Activated naive CD4-positive, alpha-beta T cell treated with anti-CD3 and anti-CD28 coated beads, Interleukin-2, amount 50 U/mL, for 72 hours (primary cell): ENCODE measurements around the gene FAF1. TPM values are rescaled to one million over a fixed set of nuclear protein-coding genes. Genes with fewer than 3 reads are reported as not detected.
"Not testable (repeated sequence)": the region's sequence is repeated elsewhere in the genome, so short reads cannot be mapped to it uniquely, and the experiment has no call there.

ENCODE experiments used
- ATAC-seq, 2 donors: fragments of 150-1000 bp; cut with Tn5 transposase; 2 replicates each; pipeline ENCODE4 v1.10.0; 2021; ENCODE audit warnings: mild to moderate bottlenecking in 2 of 2, moderate library complexity in 2 of 2
- DNase-seq, 2 donors: peaks; one replicate each; pipeline ENCODE4 v3.0.0; 2021 to 2022; ENCODE audit warnings: low spot score in 2 of 2
- H3K27ac Mint-ChIP-seq, 2 donors: one replicate each; pipeline ENCODE4 v1.8.0; 2022; ENCODE audit warnings: mild to moderate bottlenecking in 2 of 2, mixed read lengths in 2 of 2
- H3K36me3 Mint-ChIP-seq, 2 donors: one replicate each; pipeline ENCODE4 v1.8.0; 2022; ENCODE audit warnings: mixed read lengths in 2 of 2
- H3K9me3 Mint-ChIP-seq, 2 donors: one replicate each; pipeline ENCODE4 v1.8.0; 2022; ENCODE audit warnings: mixed read lengths in 2 of 2
- total RNA-seq, 2 donors: library from RNA; stranded (reverse); gene quantifications; one replicate each; pipeline ENCODE4 v1.2.3, GENCODE V29; 2022

Gene FAF1
- total RNA-seq, 2 donors from 2014 or later, result 58.1 to 101 TPM

DNA sequence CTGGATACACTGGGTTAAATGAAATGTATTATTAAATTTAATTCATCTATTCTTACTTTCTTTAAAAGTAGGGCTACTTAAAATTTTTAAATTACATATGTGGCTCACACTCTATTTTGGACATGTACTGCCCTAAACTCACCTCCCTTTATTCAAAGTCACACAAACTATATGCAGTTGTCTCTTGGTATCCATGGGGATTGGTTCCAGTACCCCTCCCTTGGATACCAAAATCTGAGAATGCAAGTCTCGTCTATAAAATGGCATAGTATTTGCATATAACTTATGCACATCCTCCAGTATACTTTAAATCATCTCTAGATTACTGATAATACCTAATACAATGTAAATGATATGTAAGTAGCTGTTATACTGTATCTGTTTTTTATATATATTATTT lies 57.6 kb downstream of the FAF1 start:
- peaks cover 0 to 14% of the 10 kb centered on the region in 2 donors for H3K36me3 Mint-ChIP-seq
- ATAC-seq, result no peak
- peaks cover 0 to under 1% of the 10 kb centered on the region in 2 donors for H3K9me3 Mint-ChIP-seq
- DNase-seq, result no peak
- H3K27ac Mint-ChIP-seq, result no peak overlapping the region

GRCh38 chr1:50901872-50902271 lies 58.2 kb downstream of the FAF1 start:
- H3K36me3 Mint-ChIP-seq, result peaks cover 0 to 8% of the 10 kb centered on the region in 2 donors
- no peak overlapping the region for H3K27ac Mint-ChIP-seq
- ATAC-seq (no peak), DNase-seq (no peak)
- no peaks in the 10 kb centered on the region for H3K9me3 Mint-ChIP-seq

DNA sequence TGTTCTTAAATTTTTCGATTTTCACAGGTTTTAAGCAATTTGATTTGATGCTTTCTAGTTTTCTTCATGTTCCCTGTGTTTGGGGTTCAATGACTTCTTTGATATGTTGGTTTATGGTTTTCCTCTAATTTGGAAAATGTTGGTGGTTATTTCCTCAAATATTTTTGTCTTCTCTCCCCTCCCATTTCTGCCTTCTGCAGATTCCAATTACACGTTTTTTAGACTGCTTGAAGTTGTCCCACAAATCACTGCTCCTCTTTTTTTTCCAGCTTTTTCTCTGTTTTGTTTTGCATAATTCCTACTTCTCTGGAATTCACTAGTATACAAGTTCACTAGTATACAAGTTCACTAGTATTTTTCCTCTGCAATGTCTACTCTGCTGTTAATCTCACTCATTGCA lies 61.3 kb downstream of the FAF1 start:
- no peak for DNase-seq
- H3K36me3 Mint-ChIP-seq, result peaks cover 6% of the 10 kb centered on the region in 2 donors
- H3K9me3 Mint-ChIP-seq, result no peaks in the 10 kb centered on the region
- no peak overlapping the region for H3K27ac Mint-ChIP-seq
- ATAC-seq, result no peak

GRCh38 chr1:50894340-50894739 lies 65.7 kb downstream of the FAF1 start:
- no peak for DNase-seq
- H3K27ac Mint-ChIP-seq, result no peak overlapping the region
- no peak for ATAC-seq
- peaks cover 16 to 17% of the 10 kb centered on the region in 2 donors for H3K9me3 Mint-ChIP-seq
- peaks cover 29 to 32% of the 10 kb centered on the region in 2 donors for H3K36me3 Mint-ChIP-seq

- H3K27ac Mint-ChIP-seq, result no peak overlapping the region
- DNase-seq (no peak), ATAC-seq (no peak)
- H3K9me3 Mint-ChIP-seq, result peaks cover 17 to 20% of the 10 kb centered on the region in 2 donors
- H3K36me3 Mint-ChIP-seq, result peaks cover 29 to 32% of the 10 kb centered on the region in 2 donors
Observed at GRCh38 chr1:50893466-50893865, 66.6 kb downstream of the FAF1 start.

- not testable (repeated sequence) for H3K27ac Mint-ChIP-seq, DNase-seq, ATAC-seq
- H3K9me3 Mint-ChIP-seq, result peaks cover 20 to 23% of the 10 kb centered on the region in 2 donors
- H3K36me3 Mint-ChIP-seq, result peaks cover 16 to 23% of the 10 kb centered on the region in 2 donors
Observed at GRCh38 chr1:50887555-50887954, 72.5 kb downstream of the FAF1 start.

- ATAC-seq (no peak), DNase-seq (no peak)
- Mint-ChIP-seq H3K9me3 (peaks cover 3 to 6% of the 10 kb centered on the region in 2 donors), H3K36me3 (peaks cover 0 to 8% of the 10 kb centered on the region in 2 donors), H3K27ac (no peak overlapping the region)
Observed at GRCh38 chr1:50880373-50880772, 79.7 kb downstream of the FAF1 start.

DNA sequence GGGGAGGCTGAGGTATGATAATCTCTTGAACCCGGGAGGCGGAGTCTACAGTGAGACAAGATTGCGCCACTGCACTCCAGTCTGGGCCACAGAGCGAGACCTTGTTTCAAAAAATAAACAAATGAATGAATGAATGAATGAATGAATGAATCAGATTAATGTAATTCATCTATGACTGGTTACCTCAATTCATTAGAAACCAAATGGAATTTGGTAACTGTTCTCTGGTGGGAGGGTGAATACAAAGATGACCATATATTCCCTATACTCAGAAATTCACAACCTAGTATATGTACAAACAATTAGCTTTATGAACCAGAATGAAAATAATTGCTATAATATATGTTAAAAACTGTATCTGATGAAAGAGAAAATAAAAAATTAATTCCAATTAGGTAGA lies 80.9 kb downstream of the FAF1 start:
- Mint-ChIP-seq H3K27ac (no peak overlapping the region), H3K36me3 (peaks cover 0 to 8% of the 10 kb centered on the region in 2 donors), H3K9me3 (no peaks in the 10 kb centered on the region)
- ATAC-seq (no peak), DNase-seq (no peak)

DNA sequence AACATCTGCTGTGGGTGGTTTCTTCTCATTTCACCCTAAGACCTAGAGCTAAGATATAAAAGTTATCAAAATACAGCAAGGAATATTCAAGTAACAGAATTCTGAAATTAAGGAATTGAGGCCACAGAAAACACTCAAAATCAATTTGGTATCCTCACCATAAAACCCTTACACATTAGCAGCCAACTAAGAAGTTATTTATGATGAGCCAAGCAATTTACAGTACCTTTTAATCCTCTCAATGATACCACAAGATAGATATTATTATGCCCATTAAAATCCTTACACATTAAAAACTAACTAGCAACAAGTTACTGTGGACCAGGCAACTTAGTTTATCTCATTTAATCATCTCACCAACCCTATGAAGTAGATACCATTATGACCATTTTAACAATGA lies 81.6 kb downstream of the FAF1 start:
- ATAC-seq, result no peak
- Mint-ChIP-seq H3K36me3 (peaks cover 0 to 5% of the 10 kb centered on the region in 2 donors), H3K27ac (no peak overlapping the region), H3K9me3 (no peaks in the 10 kb centered on the region)
- no peak for DNase-seq

- no peaks in the 10 kb centered on the region for H3K36me3 Mint-ChIP-seq
- no peaks in the 10 kb centered on the region for H3K9me3 Mint-ChIP-seq
- no peak overlapping the region for H3K27ac Mint-ChIP-seq
- ATAC-seq (no peak), DNase-seq (no peak)
Observed at GRCh38 chr1:50877641-50878040, 82.4 kb downstream of the FAF1 start.

DNA sequence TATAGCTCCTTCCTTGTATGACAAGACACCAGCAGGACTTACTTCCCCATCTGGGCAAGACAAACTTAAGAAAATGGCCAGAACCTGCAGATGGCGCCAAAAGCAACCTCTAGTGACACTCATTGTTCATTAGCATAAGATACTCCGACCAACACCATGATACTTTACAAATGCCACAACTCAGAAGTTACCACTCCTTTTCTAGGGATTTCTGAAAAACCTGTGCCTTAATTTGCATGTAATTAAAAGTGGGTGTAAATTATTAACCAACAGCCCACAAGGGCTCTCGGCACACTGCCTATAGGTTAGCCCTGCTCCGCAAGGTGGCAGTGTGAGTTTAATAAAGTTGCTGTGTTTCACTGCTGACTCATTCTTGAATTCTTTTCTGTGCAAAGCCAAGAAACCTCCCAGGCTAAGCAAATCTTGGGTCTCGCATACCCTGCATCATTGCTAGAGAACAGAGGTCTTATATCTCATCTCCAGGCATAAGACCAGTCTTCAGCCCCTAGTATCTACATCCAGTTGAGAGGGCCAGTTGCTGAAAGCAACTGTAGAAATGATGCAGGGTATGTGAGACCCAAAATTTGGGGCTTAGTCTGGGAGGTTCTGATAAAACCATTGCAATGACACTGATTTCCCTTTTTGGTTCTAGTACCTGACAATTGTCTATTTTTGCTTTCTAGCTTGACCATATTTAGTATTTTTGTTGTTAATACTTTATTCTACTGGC lies 86.4 kb downstream of the FAF1 start:
- no peak overlapping the region for H3K27ac Mint-ChIP-seq
- peaks cover 0 to 5% of the 10 kb centered on the region in 2 donors for H3K36me3 Mint-ChIP-seq
- H3K9me3 Mint-ChIP-seq, result no peaks in the 10 kb centered on the region
- peak; percentile 69 to 77 for ATAC-seq
- peak in 1 of 2 donors; percentile 64 for DNase-seq

GRCh38 chr1:50864845-50865244 lies 95.2 kb downstream of the FAF1 start:
- H3K36me3 Mint-ChIP-seq, result peaks cover 29 to 37% of the 10 kb centered on the region in 2 donors
- DNase-seq, ATAC-seq, H3K27ac Mint-ChIP-seq: not testable (repeated sequence)
- H3K9me3 Mint-ChIP-seq, result peaks cover 33 to 40% of the 10 kb centered on the region in 2 donors

DNA sequence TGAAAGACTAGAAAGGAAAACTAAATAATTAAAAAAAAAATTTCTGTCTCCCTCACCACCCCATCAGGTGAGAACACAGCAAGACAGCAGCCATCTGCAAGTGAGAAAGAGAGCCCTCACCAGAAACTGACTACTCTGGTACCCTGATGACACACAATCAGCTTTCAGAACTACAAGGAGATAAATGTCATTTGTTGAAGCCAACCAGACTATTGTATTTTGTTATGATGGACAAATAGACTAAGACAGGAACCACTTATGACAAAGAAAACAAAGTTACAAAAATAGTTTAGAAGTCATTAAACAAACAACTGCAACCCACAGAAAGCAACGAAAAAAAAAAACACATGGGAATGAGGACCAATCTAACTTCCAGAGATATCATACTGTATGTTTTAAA lies 98.3 kb downstream of the FAF1 start:
- H3K36me3 Mint-ChIP-seq, result peaks cover 25 to 37% of the 10 kb centered on the region in 2 donors
- ATAC-seq (no peak), DNase-seq (no peak)
- H3K9me3 Mint-ChIP-seq, result peaks cover 33 to 35% of the 10 kb centered on the region in 2 donors
- H3K27ac Mint-ChIP-seq, result no peak overlapping the region

DNA sequence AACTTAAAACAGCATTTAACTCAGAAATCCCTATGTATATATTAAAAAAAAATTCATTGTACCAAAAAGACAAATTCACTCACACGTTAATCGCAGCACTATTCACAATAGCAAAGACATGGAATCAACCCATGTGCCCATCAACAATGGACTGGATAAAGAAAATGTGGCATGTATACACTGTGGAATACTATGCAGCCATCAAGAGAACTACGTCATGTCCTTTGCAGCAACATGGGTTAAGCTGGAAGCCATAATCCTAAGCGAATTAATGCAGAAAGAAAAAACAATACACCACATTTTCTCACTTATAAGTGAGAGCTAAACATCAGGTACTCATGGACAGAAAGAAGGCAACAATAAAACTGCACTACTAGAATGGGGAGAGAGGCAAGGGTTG lies 99.4 kb downstream of the FAF1 start:
- Mint-ChIP-seq H3K36me3 (peaks cover 14 to 26% of the 10 kb centered on the region in 2 donors), H3K9me3 (peaks cover 23 to 24% of the 10 kb centered on the region in 2 donors), H3K27ac (no peak overlapping the region)
- ATAC-seq, result no peak
- no peak for DNase-seq

DNA sequence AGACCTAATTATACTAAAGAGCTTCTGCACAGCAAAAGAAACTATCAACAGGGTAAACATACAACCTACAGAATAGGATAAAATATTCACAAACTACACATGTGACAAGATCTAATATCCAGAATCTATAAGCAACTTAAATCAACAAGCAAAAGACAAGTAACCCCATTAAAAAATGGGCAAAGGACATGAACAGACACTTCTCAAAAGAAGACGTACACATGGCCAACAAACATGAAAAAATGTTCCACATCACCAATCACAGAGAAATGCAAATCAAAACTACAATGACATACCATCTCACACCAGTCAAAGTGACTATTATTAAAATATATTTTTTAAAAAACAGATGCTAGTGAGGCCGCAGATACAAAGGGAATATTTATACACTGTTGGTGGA lies 99.8 kb downstream of the FAF1 start:
- ATAC-seq, result no peak
- H3K9me3 Mint-ChIP-seq, result peaks cover 22 to 24% of the 10 kb centered on the region in 2 donors
- H3K36me3 Mint-ChIP-seq, result peaks cover 14 to 26% of the 10 kb centered on the region in 2 donors
- no peak for DNase-seq
- H3K27ac Mint-ChIP-seq, result no peak overlapping the region

- ATAC-seq, result no peak
- peaks cover 14 to 26% of the 10 kb centered on the region in 2 donors for H3K36me3 Mint-ChIP-seq
- peaks cover 22 to 24% of the 10 kb centered on the region in 2 donors for H3K9me3 Mint-ChIP-seq
- DNase-seq, result no peak
- no peak overlapping the region for H3K27ac Mint-ChIP-seq
Observed at GRCh38 chr1:50859657-50860056, 100.4 kb downstream of the FAF1 start.

GRCh38 chr1:50858761-50859160 lies 101.3 kb downstream of the FAF1 start:
- H3K36me3 Mint-ChIP-seq, result peaks cover 14 to 26% of the 10 kb centered on the region in 2 donors
- H3K27ac Mint-ChIP-seq, result no peak overlapping the region
- peaks cover 22 to 24% of the 10 kb centered on the region in 2 donors for H3K9me3 Mint-ChIP-seq
- DNase-seq, result no peak
- ATAC-seq, result no peak

GRCh38 chr1:50857702-50858101 lies 102.4 kb downstream of the FAF1 start:
- H3K9me3 Mint-ChIP-seq, result peaks cover 18 to 20% of the 10 kb centered on the region in 2 donors
- H3K36me3 Mint-ChIP-seq, result peaks cover 14 to 20% of the 10 kb centered on the region in 2 donors

More at GRCh38 chr1:50857702-50858101, 102.4 kb downstream of the FAF1 start:
- DNase-seq, result no peak
- H3K27ac Mint-ChIP-seq, result no peak overlapping the region
- no peak for ATAC-seq
